ENCODE measurements around the gene IQCK.

IQCK gene

GRCh38 chr16:19881783-19882182 is 163.7 kb downstream of the IQCK start:
- peaks cover 33% of the 10 kb centered on the region for H3K4me1 ChIP-seq (ENCODE audit: insufficient read depth, low read length)
- H3K36me3 ChIP-seq (ENCODE audit: insufficient read depth, low read length), result peaks cover 4% of the 10 kb centered on the region
- no peaks in the 10 kb centered on the region for H3K27me3 ChIP-seq (ENCODE audit: insufficient read depth, low read length)
- peaks cover 4% of the 10 kb centered on the region for H3K9me3 ChIP-seq (ENCODE audit: low read length)
- no peak overlapping the region for H2AFZ ChIP-seq (ENCODE audit: low read depth, low read length)
- peak overlapping the region; percentile 84 for H3K4me3 ChIP-seq (ENCODE audit: low read length)

- Histone ChIP-seq H3K4me3 (ENCODE audit: low read length) (peak overlapping the region; percentile 84), H3K9me3 (ENCODE audit: low read length) (peaks cover 4% of the 10 kb centered on the region), H3K27me3 (ENCODE audit: insufficient read depth, low read length) (no peaks in the 10 kb centered on the region), H3K36me3 (ENCODE audit: insufficient read depth, low read length) (peaks cover 3% of the 10 kb centered on the region), H2AFZ (ENCODE audit: low read depth, low read length) (no peak overlapping the region), H3K4me1 (ENCODE audit: insufficient read depth, low read length) (peaks cover 33% of the 10 kb centered on the region)
Observed at GRCh38 chr16:19882186-19882585, 164.1 kb downstream of the IQCK start.

GRCh38 chr16:19882646-19883045 is 164.6 kb downstream of the IQCK start:
- Histone ChIP-seq H3K36me3 (ENCODE audit: insufficient read depth, low read length) (no peaks in the 10 kb centered on the region), H3K27me3 (ENCODE audit: insufficient read depth, low read length) (no peaks in the 10 kb centered on the region), H3K4me1 (ENCODE audit: insufficient read depth, low read length) (peaks cover 33% of the 10 kb centered on the region), H3K4me3 (ENCODE audit: low read length) (peak overlapping the region; percentile 84), H2AFZ (ENCODE audit: low read depth, low read length) (no peak overlapping the region), H3K9me3 (ENCODE audit: low read length) (peaks cover 4% of the 10 kb centered on the region)

DNA sequence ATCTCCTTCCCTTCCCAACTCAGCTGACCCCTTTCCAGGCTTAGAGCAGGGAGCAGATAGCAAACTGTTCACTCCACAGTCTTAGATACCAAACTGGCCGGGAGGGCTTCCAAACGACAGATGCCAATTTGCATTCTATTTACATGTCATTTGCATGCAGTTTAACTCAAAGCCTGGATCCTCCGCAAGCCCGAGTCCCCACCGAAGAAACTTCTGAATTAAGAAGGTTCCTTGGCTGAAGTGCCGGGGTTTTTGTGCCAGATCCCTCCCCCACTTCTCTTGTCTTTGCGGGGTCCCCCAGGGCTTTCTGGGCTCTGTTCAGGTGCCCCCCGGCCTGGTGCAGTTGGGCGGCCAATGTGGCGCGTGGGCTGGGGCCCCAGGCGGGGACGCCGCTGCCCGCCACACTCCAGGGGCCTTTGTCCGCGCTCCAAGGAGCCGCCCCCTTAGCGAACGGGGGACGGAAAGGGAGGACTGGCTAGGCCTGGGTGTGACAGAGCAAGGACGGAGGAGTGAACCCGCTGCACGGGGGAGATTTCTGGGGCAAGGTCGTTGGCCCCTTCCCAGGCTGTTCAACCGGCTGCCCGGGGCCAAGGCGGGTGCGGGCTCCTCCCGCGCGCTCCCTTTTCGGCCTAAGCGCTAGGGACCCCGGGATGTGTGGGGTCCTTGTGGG is 165.4 kb downstream of the IQCK start:
- H3K4me1 ChIP-seq (ENCODE audit: insufficient read depth, low read length), result peaks cover 33% of the 10 kb centered on the region
- H2AFZ ChIP-seq (ENCODE audit: low read depth, low read length), result peak overlapping the region; percentile 52
- H3K9me3 ChIP-seq (ENCODE audit: low read length), result peaks cover 4% of the 10 kb centered on the region
- H3K36me3 ChIP-seq (ENCODE audit: insufficient read depth, low read length), result no peaks in the 10 kb centered on the region
- H3K4me3 ChIP-seq (ENCODE audit: low read length), result peak overlapping the region; percentile 84
- H3K27me3 ChIP-seq (ENCODE audit: insufficient read depth, low read length), result no peaks in the 10 kb centered on the region

DNA sequence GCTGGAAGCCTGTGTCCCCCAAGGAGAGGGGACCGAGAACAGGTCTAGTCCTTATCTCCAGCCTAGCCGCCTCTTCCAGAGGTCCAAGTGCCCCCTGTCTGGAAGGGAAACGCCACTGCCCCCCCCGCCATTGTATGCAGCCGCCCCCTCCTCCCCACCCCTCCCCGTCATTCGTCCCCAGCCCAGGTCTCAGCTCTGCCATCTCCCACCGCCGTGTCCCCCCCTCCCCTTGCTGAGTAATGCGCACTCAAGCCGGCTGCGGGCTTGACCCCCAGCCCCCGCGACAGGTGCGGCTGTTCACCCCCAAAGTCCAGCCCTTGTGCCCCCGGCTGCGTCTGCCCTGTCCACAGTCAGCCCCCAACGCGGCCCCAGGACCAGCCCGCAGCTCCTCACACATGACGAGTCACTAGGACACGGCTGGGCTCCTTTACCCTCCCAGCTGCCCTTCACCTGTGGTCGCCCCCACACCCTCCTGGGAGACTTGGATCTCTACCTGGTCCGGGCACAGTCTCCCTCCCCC is 166.0 kb downstream of the IQCK start:
- Histone ChIP-seq H3K9me3 (ENCODE audit: low read length) (peaks cover 4% of the 10 kb centered on the region), H3K36me3 (ENCODE audit: insufficient read depth, low read length) (no peaks in the 10 kb centered on the region), H3K4me3 (ENCODE audit: low read length) (peak overlapping the region; percentile 84), H3K27me3 (ENCODE audit: insufficient read depth, low read length) (no peaks in the 10 kb centered on the region), H3K4me1 (ENCODE audit: insufficient read depth, low read length) (peaks cover 29% of the 10 kb centered on the region), H2AFZ (ENCODE audit: low read depth, low read length) (peak overlapping the region; percentile 52)

- Histone ChIP-seq H3K36me3 (ENCODE audit: insufficient read depth, low read length) (no peaks in the 10 kb centered on the region), H3K27me3 (ENCODE audit: insufficient read depth, low read length) (no peaks in the 10 kb centered on the region), H3K4me3 (ENCODE audit: low read length) (peak within 1 kb of the TSS; percentile 84), H2AFZ (ENCODE audit: low read depth, low read length) (peak within 1 kb of the TSS; percentile 52), H3K4me1 (ENCODE audit: insufficient read depth, low read length) (peaks cover 21% of the 10 kb centered on the region), H3K9me3 (ENCODE audit: low read length) (peaks cover 4% of the 10 kb centered on the region)
Observed at GRCh38 chr16:19884611-19885450, 166.8 kb downstream of the IQCK start, which contains the start of gene GPRC5B. Gene GPRC5B, minus strand, starts transcription at chr16:19884848. Its CDS starts 12,003 bp downstream, at chr16:19872845.

- H3K27me3 ChIP-seq (ENCODE audit: insufficient read depth, low read length), result no peaks in the 10 kb centered on the region
- no peaks in the 10 kb centered on the region for H3K36me3 ChIP-seq (ENCODE audit: insufficient read depth, low read length)
- H3K4me3 ChIP-seq (ENCODE audit: low read length), result no peak overlapping the region
- peaks cover 18% of the 10 kb centered on the region for H3K4me1 ChIP-seq (ENCODE audit: insufficient read depth, low read length)
- no peak overlapping the region for H2AFZ ChIP-seq (ENCODE audit: low read depth, low read length)
- peaks cover 4% of the 10 kb centered on the region for H3K9me3 ChIP-seq (ENCODE audit: low read length)
Observed at GRCh38 chr16:19885451-19886072, 167.5 kb downstream of the IQCK start.

- H3K4me1 ChIP-seq (ENCODE audit: insufficient read depth, low read length), result peaks cover 17% of the 10 kb centered on the region
- H3K9me3 ChIP-seq (ENCODE audit: low read length), result peaks cover 4% of the 10 kb centered on the region
- H3K4me3 ChIP-seq (ENCODE audit: low read length), result no peak overlapping the region
- no peaks in the 10 kb centered on the region for H3K36me3 ChIP-seq (ENCODE audit: insufficient read depth, low read length)
- no peaks in the 10 kb centered on the region for H3K27me3 ChIP-seq (ENCODE audit: insufficient read depth, low read length)
- H2AFZ ChIP-seq (ENCODE audit: low read depth, low read length), result peak overlapping the region; percentile 4
Observed at GRCh38 chr16:19886073-19886941, 168.2 kb downstream of the IQCK start.

DNA sequence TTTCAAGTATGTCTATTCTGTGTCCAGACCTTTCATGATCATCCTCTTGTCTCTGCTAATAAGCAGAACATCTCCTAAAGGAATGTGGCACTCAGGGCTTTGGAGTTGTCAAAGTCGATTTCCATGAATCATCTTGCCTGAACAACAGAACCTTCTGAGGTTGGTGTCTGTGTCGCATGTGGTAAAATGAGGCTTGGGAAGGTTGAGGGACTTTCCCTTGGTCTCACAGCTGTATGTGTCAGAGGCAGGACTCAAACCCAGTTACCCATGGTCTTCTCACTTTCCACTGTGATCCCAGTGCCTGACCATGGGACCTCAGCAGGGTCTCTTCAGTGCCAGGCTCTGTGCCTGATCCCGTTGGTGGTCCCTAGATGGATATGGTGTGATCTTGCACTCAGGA is 170.8 kb downstream of the IQCK start:
- no peaks in the 10 kb centered on the region for H3K36me3 ChIP-seq (ENCODE audit: insufficient read depth, low read length)
- H3K4me3 ChIP-seq (ENCODE audit: low read length), result no peak overlapping the region
- H3K9me3 ChIP-seq (ENCODE audit: low read length), result peaks cover 4% of the 10 kb centered on the region
- H3K27me3 ChIP-seq (ENCODE audit: insufficient read depth, low read length), result no peaks in the 10 kb centered on the region
- no peaks in the 10 kb centered on the region for H3K4me1 ChIP-seq (ENCODE audit: insufficient read depth, low read length)
- no peak overlapping the region for H2AFZ ChIP-seq (ENCODE audit: low read depth, low read length)

GRCh38 chr16:19890901-19891300 is 172.8 kb downstream of the IQCK start:
- no peak overlapping the region for H2AFZ ChIP-seq (ENCODE audit: low read depth, low read length)
- H3K27me3 ChIP-seq (ENCODE audit: insufficient read depth, low read length), result no peaks in the 10 kb centered on the region
- H3K4me1 ChIP-seq (ENCODE audit: insufficient read depth, low read length), result no peaks in the 10 kb centered on the region
- no peak overlapping the region for H3K4me3 ChIP-seq (ENCODE audit: low read length)
- H3K9me3 ChIP-seq (ENCODE audit: low read length), result no peaks in the 10 kb centered on the region
- no peaks in the 10 kb centered on the region for H3K36me3 ChIP-seq (ENCODE audit: insufficient read depth, low read length)

- Histone ChIP-seq H3K9me3 (ENCODE audit: low read length) (no peaks in the 10 kb centered on the region), H3K4me1 (ENCODE audit: insufficient read depth, low read length) (no peaks in the 10 kb centered on the region), H2AFZ (ENCODE audit: low read depth, low read length) (no peak overlapping the region), H3K4me3 (ENCODE audit: low read length) (no peak overlapping the region), H3K36me3 (ENCODE audit: insufficient read depth, low read length) (no peaks in the 10 kb centered on the region), H3K27me3 (ENCODE audit: insufficient read depth, low read length) (no peaks in the 10 kb centered on the region)
Observed at GRCh38 chr16:19892902-19893301, 174.8 kb downstream of the IQCK start.

- Histone ChIP-seq H3K36me3 (ENCODE audit: insufficient read depth, low read length) (no peaks in the 10 kb centered on the region), H3K27me3 (ENCODE audit: insufficient read depth, low read length) (no peaks in the 10 kb centered on the region), H3K4me3 (ENCODE audit: low read length) (no peak overlapping the region), H3K4me1 (ENCODE audit: insufficient read depth, low read length) (no peaks in the 10 kb centered on the region), H2AFZ (ENCODE audit: low read depth, low read length) (no peak overlapping the region), H3K9me3 (ENCODE audit: low read length) (no peaks in the 10 kb centered on the region)
Observed at GRCh38 chr16:19894586-19894985, 176.5 kb downstream of the IQCK start.

All from neuron (in vitro differentiated cells).